Left ventricle myocardium inferior (tissue), 1 donor: ENCODE data around the gene ANKRD31. TPM values are rescaled to one million over a fixed set of nuclear protein-coding genes. Genes with fewer than 3 reads are reported as not detected.

ENCODE experiments used
- DNase-seq: peaks from one replicate; pipeline ENCODE4 v3.0.0-alpha.2; 2020
- H3K27ac ChIP-seq: fragments of 200-600 bp; replicated peaks from 2 replicates; pipeline ENCODE4 v1.8.0; 2021
- H3K27me3 ChIP-seq: fragments of 200-600 bp; 2 replicates; pipeline ENCODE4 v1.8.0; 2021; ENCODE audit warnings: low read depth
- H3K36me3 ChIP-seq: fragments of 200-600 bp; 2 replicates; pipeline ENCODE4 v1.8.0; 2021
- H3K4me1 ChIP-seq: fragments of 200-600 bp; 2 replicates; pipeline ENCODE4 v1.8.0; 2021
- H3K4me3 ChIP-seq: fragments of 200-600 bp; 2 replicates; pipeline ENCODE4 v1.8.0; 2021; ENCODE audit warnings: mild to moderate bottlenecking, moderate library complexity
- H3K9me3 ChIP-seq: fragments of 200-600 bp; replicated peaks from 2 replicates; pipeline ENCODE4 v1.8.0; 2021
- intact Hi-C: fragments of 100-400 bp; cut with micrococcal nuclease; formaldehyde crosslinking; loops from one replicate; pipeline ENCODE4 v1.11.0; 2022
- total RNA-seq: library from RNA; stranded (reverse); fragmentation: NEBNext Ultra II Directional; extraction: Animal tissue kit (Norgen Biotek cat#: 25700); gene quantifications from one replicate; pipeline ENCODE4 v1.2.1, GENCODE V29; 2021
- TF ChIP-seq, protein P1 (sequence below): fragments of 200-600 bp; IDR thresholded peaks from 2 replicates; pipeline ENCODE4 v1.8.0; 2021; ENCODE audit warnings: antibody characterized with exemption, mild to moderate bottlenecking, borderline replicate concordance
- donor health status: DM: no; HTN: yes; CAD: no; lungs with severe emphysema.

ANKRD31 gene
- total RNA-seq, 1 donor from 2014 or later: 0.11 TPM

GRCh38 chr5:75042522-75042921 is 194.2 kb downstream of the ANKRD31 start:
- TF ChIP-seq, protein P1, sequence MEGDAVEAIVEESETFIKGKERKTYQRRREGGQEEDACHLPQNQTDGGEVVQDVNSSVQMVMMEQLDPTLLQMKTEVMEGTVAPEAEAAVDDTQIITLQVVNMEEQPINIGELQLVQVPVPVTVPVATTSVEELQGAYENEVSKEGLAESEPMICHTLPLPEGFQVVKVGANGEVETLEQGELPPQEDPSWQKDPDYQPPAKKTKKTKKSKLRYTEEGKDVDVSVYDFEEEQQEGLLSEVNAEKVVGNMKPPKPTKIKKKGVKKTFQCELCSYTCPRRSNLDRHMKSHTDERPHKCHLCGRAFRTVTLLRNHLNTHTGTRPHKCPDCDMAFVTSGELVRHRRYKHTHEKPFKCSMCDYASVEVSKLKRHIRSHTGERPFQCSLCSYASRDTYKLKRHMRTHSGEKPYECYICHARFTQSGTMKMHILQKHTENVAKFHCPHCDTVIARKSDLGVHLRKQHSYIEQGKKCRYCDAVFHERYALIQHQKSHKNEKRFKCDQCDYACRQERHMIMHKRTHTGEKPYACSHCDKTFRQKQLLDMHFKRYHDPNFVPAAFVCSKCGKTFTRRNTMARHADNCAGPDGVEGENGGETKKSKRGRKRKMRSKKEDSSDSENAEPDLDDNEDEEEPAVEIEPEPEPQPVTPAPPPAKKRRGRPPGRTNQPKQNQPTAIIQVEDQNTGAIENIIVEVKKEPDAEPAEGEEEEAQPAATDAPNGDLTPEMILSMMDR: no peak
- H3K27me3 ChIP-seq: no peaks in the 10 kb centered on the region
- no peaks in the 10 kb centered on the region for H3K9me3 ChIP-seq
- H3K4me1 ChIP-seq: no peaks in the 10 kb centered on the region
- no peak for DNase-seq
- intact Hi-C loops: no loop called here
- H3K36me3 ChIP-seq: peaks cover 5% of the 10 kb centered on the region
- H3K4me3 ChIP-seq: no peak overlapping the region
- no peak overlapping the region for H3K27ac ChIP-seq

DNA sequence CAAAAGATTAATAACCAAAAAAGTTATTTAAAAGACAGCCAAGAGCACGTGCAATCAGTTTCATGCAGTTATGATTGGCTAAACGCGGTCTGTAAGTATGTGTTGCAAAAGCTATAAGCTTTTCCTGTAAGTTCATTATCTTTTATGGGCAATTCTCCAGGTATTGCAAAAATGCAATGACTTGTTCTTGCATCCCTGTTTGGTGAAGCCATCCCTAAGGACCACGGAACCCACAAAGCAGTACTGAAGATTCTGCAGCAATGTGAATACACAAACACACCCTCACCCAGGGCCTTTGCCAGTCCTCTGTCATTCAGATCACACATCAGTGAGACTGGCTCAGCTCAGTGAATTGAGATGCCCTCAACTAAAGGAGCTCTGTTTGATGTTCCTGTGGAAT is 195.7 kb downstream of the ANKRD31 start:
- Histone ChIP-seq H3K27me3 (no peaks in the 10 kb centered on the region), H3K4me1 (no peaks in the 10 kb centered on the region), H3K36me3 (peaks cover 5% of the 10 kb centered on the region), H3K4me3 (no peak overlapping the region), H3K27ac (no peak overlapping the region), H3K9me3 (no peaks in the 10 kb centered on the region)
- intact Hi-C loops: no loop called here
- TF ChIP-seq, protein P1: no peak
- no peak for DNase-seq

DNA sequence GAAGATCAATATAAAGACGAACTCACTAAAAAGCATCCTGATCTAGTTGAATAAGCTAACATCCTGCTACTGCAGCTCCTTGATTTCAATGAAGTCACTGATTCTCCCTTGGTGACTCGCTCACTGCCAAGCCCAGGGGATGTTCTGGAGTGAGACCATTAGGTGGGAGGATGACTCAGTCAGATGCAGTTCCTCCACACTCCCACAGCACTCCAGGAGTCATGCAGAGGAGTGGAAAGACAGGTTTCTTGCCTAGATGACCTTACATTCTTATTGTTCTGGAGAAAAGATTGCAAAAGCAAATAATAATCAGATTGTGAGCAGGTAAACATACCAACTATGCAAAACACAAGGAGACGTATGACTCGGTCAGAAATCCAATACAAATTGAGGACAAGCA is 199.6 kb downstream of the ANKRD31 start:
- Histone ChIP-seq H3K36me3 (no peaks in the 10 kb centered on the region), H3K4me3 (no peak overlapping the region), H3K4me1 (no peaks in the 10 kb centered on the region), H3K9me3 (no peaks in the 10 kb centered on the region), H3K27ac (no peak overlapping the region), H3K27me3 (no peaks in the 10 kb centered on the region)
- TF ChIP-seq, protein P1: no peak
- DNase-seq: no peak
- intact Hi-C loops: no loop called here

DNA sequence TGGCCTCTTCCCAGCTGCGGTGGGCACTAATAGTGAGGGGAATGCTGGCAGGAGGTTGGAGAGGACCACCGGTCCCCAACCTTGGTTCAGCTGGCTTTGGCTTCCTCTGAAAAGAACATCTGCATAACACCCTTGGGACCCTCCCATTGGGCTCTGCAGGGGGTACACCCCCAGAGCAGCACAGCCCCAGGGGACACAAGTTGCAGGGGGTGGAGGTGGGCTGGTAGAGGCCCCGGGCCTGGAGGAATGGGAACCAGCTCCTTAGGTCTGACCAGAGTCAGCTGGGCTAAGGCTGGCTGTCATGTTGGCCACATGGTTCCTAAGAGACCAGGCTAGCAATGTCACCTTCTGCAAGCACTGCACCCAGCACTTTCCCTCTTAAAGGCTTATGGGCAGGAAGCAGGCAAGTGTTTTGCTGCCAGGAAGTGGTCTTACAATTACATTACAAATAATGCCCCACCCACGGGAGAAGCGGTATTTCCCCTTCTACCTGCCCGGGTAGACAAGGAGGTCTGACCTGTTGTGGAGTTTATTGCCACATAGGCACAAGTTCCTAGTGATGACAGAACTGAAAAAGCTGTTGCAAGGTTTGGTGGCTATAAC is 202.4 kb downstream of the ANKRD31 start:
- no peaks in the 10 kb centered on the region for H3K9me3 ChIP-seq
- no peak overlapping the region for H3K27ac ChIP-seq
- no peaks in the 10 kb centered on the region for H3K4me1 ChIP-seq
- H3K4me3 ChIP-seq: no peak overlapping the region
- DNase-seq: no peak
- H3K27me3 ChIP-seq: no peaks in the 10 kb centered on the region
- intact Hi-C loops: no loop called here
- H3K36me3 ChIP-seq: no peaks in the 10 kb centered on the region
- TF ChIP-seq, protein P1: no peak

DNA sequence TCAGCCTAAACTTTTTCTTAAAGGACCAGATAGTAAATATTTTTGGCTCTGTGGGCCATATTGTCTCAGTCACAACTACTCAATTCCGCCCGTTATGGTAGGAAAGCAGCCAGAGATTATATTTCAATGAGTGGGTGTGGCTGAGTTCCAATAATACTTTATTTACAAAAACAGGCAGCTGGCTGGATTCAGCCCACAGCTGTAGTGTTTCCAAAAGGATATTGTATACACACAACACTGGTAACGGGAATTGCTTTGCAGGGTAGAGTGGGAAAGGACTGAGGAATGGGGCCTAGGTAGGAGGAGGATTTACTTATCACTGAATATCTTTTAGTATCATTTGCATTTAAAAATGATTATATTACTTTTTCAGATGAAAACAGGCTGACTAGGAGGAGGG is 205.3 kb downstream of the ANKRD31 start:
- no peak overlapping the region for H3K4me3 ChIP-seq
- H3K27ac ChIP-seq: no peak overlapping the region
- no peak for DNase-seq
- H3K36me3 ChIP-seq: no peaks in the 10 kb centered on the region
- intact Hi-C loops: no loop called here
- no peaks in the 10 kb centered on the region for H3K9me3 ChIP-seq
- H3K4me1 ChIP-seq: no peaks in the 10 kb centered on the region
- H3K27me3 ChIP-seq: no peaks in the 10 kb centered on the region
- TF ChIP-seq, protein P1: no peak
